HG03103 (cell line): Measurements from ENCODE around the gene B3GAT1.

Experiments
- ATAC-seq: cut with Tn5 transposase; IDR thresholded peaks from one replicate; pipeline ENCODE4 v1.9.1; 2021; ENCODE audit warnings: low read depth; ENCODE audit not compliant: unreplicated experiment

Gene B3GAT1

GRCh38 chr11:134393638-134394037 lies 18.4 kb downstream of the B3GAT1 start:
- ATAC-seq = no peak

- no peak for ATAC-seq
Measured at GRCh38 chr11:134392953-134393615, 19.0 kb downstream of the B3GAT1 start.

GRCh38 chr11:134391656-134392055 lies 20.4 kb downstream of the B3GAT1 start:
- ATAC-seq = no peak

GRCh38 chr11:134390706-134391569 lies 21.1 kb downstream of the B3GAT1 start:
- ATAC-seq = no peak

- no peak for ATAC-seq
Measured at GRCh38 chr11:134389464-134390180, 22.4 kb downstream of the B3GAT1 start.

- ATAC-seq = no peak
Measured at GRCh38 chr11:134388590-134388989, 23.5 kb downstream of the B3GAT1 start.

- ATAC-seq = no peak
Measured at GRCh38 chr11:134387501-134387900, 24.5 kb downstream of the B3GAT1 start.

GRCh38 chr11:134386945-134387344 lies 25.1 kb downstream of the B3GAT1 start:
- ATAC-seq = no peak

GRCh38 chr11:134385774-134386565 lies 26.1 kb downstream of the B3GAT1 start:
- ATAC-seq = no peak

- no peak for ATAC-seq
Measured at GRCh38 chr11:134385171-134385570, 26.9 kb downstream of the B3GAT1 start.

- ATAC-seq = no peak
Measured at GRCh38 chr11:134384406-134384805, 27.6 kb downstream of the B3GAT1 start.

GRCh38 chr11:134383576-134384221 lies 28.3 kb downstream of the B3GAT1 start:
- no peak for ATAC-seq

GRCh38 chr11:134382830-134383229 lies 29.2 kb downstream of the B3GAT1 start:
- ATAC-seq = no peak

GRCh38 chr11:134382257-134382656 lies 29.8 kb downstream of the B3GAT1 start:
- no peak for ATAC-seq

- no peak for ATAC-seq
Measured at GRCh38 chr11:134380785-134381184, 31.3 kb downstream of the B3GAT1 start.

- ATAC-seq = no peak
Measured at GRCh38 chr11:134380229-134380628, 31.8 kb downstream of the B3GAT1 start.

- ATAC-seq = no peak
Measured at GRCh38 chr11:134379241-134379640, 32.8 kb downstream of the B3GAT1 start.

GRCh38 chr11:134377876-134378275 lies 34.2 kb downstream of the B3GAT1 start:
- ATAC-seq = no peak

GRCh38 chr11:134376150-134376921 lies 35.7 kb downstream of the B3GAT1 start:
- no peak for ATAC-seq
